GM18873 (cell line): ENCODE data around the gene PATJ.
"Not testable (repeated sequence)": the region's sequence is repeated elsewhere in the genome, so short reads cannot be mapped to it uniquely, and the experiment has no call there.

Experiments used
- ATAC-seq: cut with Tn5 transposase; IDR thresholded peaks from one replicate; pipeline ENCODE4 v1.9.1; 2021; ENCODE audit warnings: mild to moderate bottlenecking, moderate library complexity, moderate number of reproducible peaks; ENCODE audit not compliant: unreplicated experiment, low FRiP score

Gene PATJ

GRCh38 chr1:62185677-62186076 is 443.4 kb downstream of the PATJ start:
- no peak for ATAC-seq

GRCh38 chr1:62187548-62187947 is 445.3 kb downstream of the PATJ start:
- ATAC-seq = no peak

- ATAC-seq = no peak
These were observed 445.8 kb downstream of the PATJ start for GRCh38 chr1:62188111-62188510.

- no peak for ATAC-seq
These were observed 452.6 kb downstream of the PATJ start, which contains the start of gene L1TD1 for GRCh38 chr1:62194651-62195544. Gene L1TD1, plus strand, starts transcription at chr1:62194849. Its CDS starts 11,780 bp downstream, at chr1:62206629.

GRCh38 chr1:62196086-62196690 is 453.9 kb downstream of the PATJ start:
- ATAC-seq = no peak

- ATAC-seq = no peak
These were observed 455.9 kb downstream of the PATJ start for GRCh38 chr1:62198069-62198780.

GRCh38 chr1:62198781-62199125 is 456.5 kb downstream of the PATJ start:
- no peak for ATAC-seq

- no peak for ATAC-seq
These were observed 464.9 kb downstream of the PATJ start for GRCh38 chr1:62207187-62207586.

GRCh38 chr1:62208087-62208486 is 465.8 kb downstream of the PATJ start:
- no peak for ATAC-seq

GRCh38 chr1:62208970-62209369 is 466.7 kb downstream of the PATJ start:
- no peak for ATAC-seq

- ATAC-seq = no peak
These were observed 467.8 kb downstream of the PATJ start for GRCh38 chr1:62209931-62210595.

- no peak for ATAC-seq
These were observed 468.7 kb downstream of the PATJ start for GRCh38 chr1:62210960-62211359.

- ATAC-seq = no peak
These were observed 470.1 kb downstream of the PATJ start for GRCh38 chr1:62212411-62212810.

GRCh38 chr1:62213075-62213914 is 471.0 kb downstream of the PATJ start:
- no peak for ATAC-seq

GRCh38 chr1:62218604-62219003 is 476.3 kb downstream of the PATJ start:
- ATAC-seq = no peak

- not testable (repeated sequence) for ATAC-seq
These were observed 478.2 kb downstream of the PATJ start for GRCh38 chr1:62220456-62220855.

- no peak for ATAC-seq
These were observed 478.9 kb downstream of the PATJ start for GRCh38 chr1:62221171-62221570.

- no peak for ATAC-seq
These were observed 480.0 kb downstream of the PATJ start for GRCh38 chr1:62222321-62222720.

- ATAC-seq = no peak
These were observed 481.9 kb downstream of the PATJ start for GRCh38 chr1:62224182-62224581.

- no peak for ATAC-seq
These were observed 485.2 kb downstream of the PATJ start for GRCh38 chr1:62227496-62227895.
